A549 (cell line): Measurements from ENCODE around the gene RIPOR1. TPM values are rescaled to one million over a fixed set of nuclear protein-coding genes. Genes with fewer than 3 reads are reported as not detected.

ENCODE experiments used
- ATAC-seq, 2 experiments: fragments of 200-7000 bp in 1 of 2; fragments of >200 bp in 1 of 2; cut with Nextera tagmentation in 1 of 2; cut with Tn5 transposase in 1 of 2; 3 replicates each; pipeline versions ENCODE4 v1.8.0 to v1.9.1; 2018 to 2020; ENCODE audit warnings: mild to moderate bottlenecking in 1 of 2, moderate library complexity in 1 of 2
- CTCF ChIA-PET: fragments of 300-600 bp; sonication (Branson Sonifier 250); formaldehyde crosslinking; extraction: SDS; loops from one replicate; lab custom pipeline; 2021; ENCODE audit warnings: antibody characterized with exemption, inconsistent platforms; lab: Yijun Ruan, JAX
- POLR2A ChIA-PET: fragments of 350-600 bp; formaldehyde crosslinking; extraction: SDS; loops from one replicate; lab custom pipeline; 2021; ENCODE audit warnings: antibody characterized with exemption, inconsistent platforms; lab: Yijun Ruan, JAX
- DNase-seq, 2 experiments: peaks; one replicate each; pipeline versions ENCODE4 v3.0.0 to v3.0.0-alpha.2; 2011 to 2016; ENCODE audit warnings: low read depth in 1 of 2, low spot score in 1 of 2
- FAIRE-seq: peaks from 2 replicates; lab custom pipeline; 2011; peaks lifted over from hg19 to GRCh38; lab: Jason Lieb, UNC
- H3K27ac ChIP-seq, 2 experiments: fragments of >200 bp; sonication (Bioruptor Twin); formaldehyde crosslinking; 3 replicates each; pipeline ENCODE4 v1.5.1; 2016 to 2017
- H3K4me1 ChIP-seq: fragments of >200 bp; sonication (Bioruptor Twin); formaldehyde crosslinking; 3 replicates; pipeline ENCODE4 v1.6.1; 2016
- H3K4me2 ChIP-seq: fragments of >200 bp; sonication (Bioruptor Twin); formaldehyde crosslinking; 3 replicates; pipeline ENCODE4 v1.6.1; 2016
- H3K4me3 ChIP-seq: fragments of >200 bp; sonication (Bioruptor Twin); formaldehyde crosslinking; 3 replicates; pipeline ENCODE4 v1.5.1; 2016
- H3K9me3 ChIP-seq: fragments of >200 bp; sonication (Bioruptor Twin); formaldehyde crosslinking; 3 replicates; pipeline ENCODE4 v1.6.1; 2016
- BCL3 ChIP-seq: fragments of >200 bp; sonication (Bioruptor Twin); formaldehyde crosslinking; IDR thresholded peaks from 3 replicates; pipeline ENCODE4 v1.6.1; 2016
- CBX2 ChIP-seq: fragments of 200-600 bp; sonication (generic); IDR thresholded peaks from 2 replicates; pipeline ENCODE4 v1.6.1; 2016; ENCODE audit warnings: low read depth, mild to moderate bottlenecking, borderline replicate concordance
- CHD2 ChIP-seq: fragments of 150-350 bp; IDR thresholded peaks from 2 replicates; pipeline ENCODE4 v1.6.1; 2014; ENCODE audit warnings: low read length; ENCODE audit not compliant: partially characterized antibody
- CHD4 ChIP-seq: fragments of 200-600 bp; sonication (generic); IDR thresholded peaks from 2 replicates; pipeline ENCODE4 v1.6.1; 2016; ENCODE audit warnings: antibody characterized with exemption, mild to moderate bottlenecking, borderline replicate concordance
- E2F6 ChIP-seq: IDR thresholded peaks from 2 replicates; pipeline ENCODE4 v1.6.1; 2012; ENCODE audit warnings: low read depth, borderline replicate concordance
- EHMT2 ChIP-seq: fragments of 200-600 bp; sonication (generic); IDR thresholded peaks from 2 replicates; pipeline ENCODE4 v1.6.1; 2016; ENCODE audit warnings: antibody characterized with exemption, low read depth, mild to moderate bottlenecking, moderate library complexity
- ESRRA ChIP-seq: fragments of 150-350 bp; IDR thresholded peaks from 2 replicates; pipeline ENCODE4 v1.6.1; 2014; ENCODE audit warnings: mild to moderate bottlenecking, low read length, borderline replicate concordance
- FOSB ChIP-seq: fragments of 250-450 bp; sonication (Bioruptor Pico); IDR thresholded peaks from 2 replicates; pipeline ENCODE4 v1.5.0; 2020; ENCODE audit warnings: mild to moderate bottlenecking, moderate library complexity
- FOSL2 ChIP-seq, 2 experiments: fragments of 450-650 bp in 1 of 2; fragments of >200 bp in 1 of 2; sonication (Bioruptor Twin) in 1 of 2; formaldehyde crosslinking; IDR thresholded peaks; 2 replicates each; pipeline versions ENCODE4 v1.5.0 to v1.6.1; 2016 to 2020; ENCODE audit warnings: mild to moderate bottlenecking in 1 of 2, moderate library complexity in 1 of 2
- FOXS1 ChIP-seq: fragments of 250-450 bp; sonication (Bioruptor Pico); IDR thresholded peaks from 2 replicates; pipeline ENCODE4 v1.5.0; 2020; ENCODE audit warnings: mild to moderate bottlenecking, moderate library complexity
- HOXA7 ChIP-seq: fragments of 250-450 bp; sonication (Bioruptor Pico); IDR thresholded peaks from 2 replicates; pipeline ENCODE4 v1.5.0; 2020; ENCODE audit warnings: mild to moderate bottlenecking, moderate library complexity
- NPAS2 ChIP-seq: fragments of 250-450 bp; sonication (Bioruptor Pico); IDR thresholded peaks from 2 replicates; pipeline ENCODE4 v1.8.0; 2022; ENCODE audit warnings: mild to moderate bottlenecking, moderate library complexity, borderline replicate concordance
- NR3C1 ChIP-seq: fragments of >200 bp; sonication (Bioruptor Twin); formaldehyde crosslinking; IDR thresholded peaks from 3 replicates; pipeline ENCODE4 v1.6.1; 2017
- POLR2A ChIP-seq: IDR thresholded peaks from 2 replicates; pipeline ENCODE4 v1.6.1; 2012; ENCODE audit warnings: mild to moderate bottlenecking, low read length
- REST ChIP-seq: fragments of 200-600 bp; sonication (generic); IDR thresholded peaks from 2 replicates; pipeline ENCODE4 v1.6.1; 2016; ENCODE audit warnings: antibody characterized with exemption, mild to moderate bottlenecking, moderate library complexity
- RNF2 ChIP-seq: fragments of 200-600 bp; sonication (generic); IDR thresholded peaks from 2 replicates; pipeline ENCODE4 v1.6.1; 2016; ENCODE audit warnings: low read depth, mild to moderate bottlenecking, antibody characterized with exemption, moderate library complexity, borderline replicate concordance
- TP53 ChIP-seq: fragments of 250-450 bp; sonication (Bioruptor Pico); IDR thresholded peaks from 2 replicates; pipeline ENCODE4 v1.5.0; 2021; ENCODE audit warnings: mild to moderate bottlenecking, moderate library complexity
- ZSCAN20 ChIP-seq: fragments of 250-450 bp; sonication (Bioruptor Pico); IDR thresholded peaks from 2 replicates; pipeline ENCODE4 v1.8.0; 2022; ENCODE audit warnings: mild to moderate bottlenecking, moderate library complexity
- WGBS: methylation state at CpG from one replicate; pipeline ENCODE4 v1.1.6; 2017; ENCODE audit errors: missing lambda C conversion rate; 5-methylcytosine and 5-hydroxymethylcytosine counted together
- polyA plus RNA-seq, 4 experiments: library from polyadenylated mRNA; depleted of rRNA in 3 of 4; stranded (reverse); fragments of >200 nt; fragmentation: RNase III in 1 of 4; extraction: RNeasy Plus Mini Kit Qiagen cat#74134 plus additional on column Dnase treatment in 1 of 4; gene quantifications; 2 replicates in 3 of 4; 3 replicates in 1 of 4; pipeline ENCODE4 v1.2.3, GENCODE V29; 2011 to 2017
- TF ChIP-seq, protein P1 (sequence below): fragments of 450-650 bp; IDR thresholded peaks from 2 replicates; pipeline ENCODE4 v1.6.1; 2014; ENCODE audit warnings: antibody characterized with exemption
- TF ChIP-seq, protein P2 (sequence below): fragments of >200 bp; sonication (Bioruptor Twin); formaldehyde crosslinking; IDR thresholded peaks from 3 replicates; pipeline ENCODE4 v1.5.1; 2016
- TF ChIP-seq, protein P3 (sequence below): fragments of >200 bp; sonication (Bioruptor Twin); formaldehyde crosslinking; IDR thresholded peaks from 2 replicates; pipeline ENCODE4 v1.6.1; 2016
- TF ChIP-seq, protein P4 (sequence below): fragments of 250-450 bp; sonication (Bioruptor Pico); IDR thresholded peaks from 2 replicates; pipeline ENCODE4 v1.5.0; 2021; ENCODE audit warnings: mild to moderate bottlenecking, moderate library complexity, borderline replicate concordance

The RIPOR1 gene
- polyA plus RNA-seq, 2 of the 4 experiments (the other 2 are of a cell fraction), result 7.2 to 23.0 TPM

DNA sequence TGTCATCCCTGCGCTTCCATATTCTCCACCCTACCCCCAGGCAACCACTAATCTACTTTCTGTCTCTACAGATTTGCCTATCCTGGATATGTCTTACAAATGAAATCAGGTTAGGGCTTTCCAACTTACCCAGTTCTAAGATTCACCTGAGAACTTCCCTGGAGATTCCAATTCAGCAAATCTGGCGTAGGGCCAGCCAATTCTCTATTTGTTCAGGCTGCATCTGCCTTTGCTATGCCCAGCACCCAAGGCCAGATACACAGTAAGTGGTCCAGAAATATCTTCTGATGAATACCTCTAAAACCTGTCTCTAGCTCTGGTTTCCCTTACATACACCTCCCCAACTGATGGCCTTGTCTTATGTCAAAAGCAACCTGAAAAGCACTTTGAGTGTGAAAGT, 23.3 kb downstream of the RIPOR1 start:
- no peaks in the 10 kb centered on the region for H3K9me3 ChIP-seq
- ChIA-PET CTCF (interaction anchor here (1.2 to 3.7 kb wide), 7 partner anchors 10 to 111 kb away, joined by 3 to 22 read pairs (median 3); partner anchors contain the start of genes CARMIL2 and CTCF), POLR2A (interaction anchor here (1.0 kb wide), 1 partner anchor 10 kb away, joined by 4 read pairs; the partner anchor contains the start of gene CTCF)
- H3K27ac ChIP-seq, result no peak overlapping the region
- H3K4me2 ChIP-seq, result no peak overlapping the region
- H3K4me1 ChIP-seq, result peaks cover 13% of the 10 kb centered on the region
- WGBS, result 97% methylated on average over 2 of the region's 2 CpGs
- TF ChIP-seq, protein P1, sequence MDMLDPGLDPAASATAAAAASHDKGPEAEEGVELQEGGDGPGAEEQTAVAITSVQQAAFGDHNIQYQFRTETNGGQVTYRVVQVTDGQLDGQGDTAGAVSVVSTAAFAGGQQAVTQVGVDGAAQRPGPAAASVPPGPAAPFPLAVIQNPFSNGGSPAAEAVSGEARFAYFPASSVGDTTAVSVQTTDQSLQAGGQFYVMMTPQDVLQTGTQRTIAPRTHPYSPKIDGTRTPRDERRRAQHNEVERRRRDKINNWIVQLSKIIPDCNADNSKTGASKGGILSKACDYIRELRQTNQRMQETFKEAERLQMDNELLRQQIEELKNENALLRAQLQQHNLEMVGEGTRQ, result no peak
- no peak for TF ChIP-seq E2F6
- TF ChIP-seq FOSL2 (IDR thresholded peaks at IDR 0.05), result no peak
- no peak for TF ChIP-seq FOSL2 (CRISPR knock-in tag; IDR thresholded peaks at IDR 0.05)
- TF ChIP-seq, protein P2, sequence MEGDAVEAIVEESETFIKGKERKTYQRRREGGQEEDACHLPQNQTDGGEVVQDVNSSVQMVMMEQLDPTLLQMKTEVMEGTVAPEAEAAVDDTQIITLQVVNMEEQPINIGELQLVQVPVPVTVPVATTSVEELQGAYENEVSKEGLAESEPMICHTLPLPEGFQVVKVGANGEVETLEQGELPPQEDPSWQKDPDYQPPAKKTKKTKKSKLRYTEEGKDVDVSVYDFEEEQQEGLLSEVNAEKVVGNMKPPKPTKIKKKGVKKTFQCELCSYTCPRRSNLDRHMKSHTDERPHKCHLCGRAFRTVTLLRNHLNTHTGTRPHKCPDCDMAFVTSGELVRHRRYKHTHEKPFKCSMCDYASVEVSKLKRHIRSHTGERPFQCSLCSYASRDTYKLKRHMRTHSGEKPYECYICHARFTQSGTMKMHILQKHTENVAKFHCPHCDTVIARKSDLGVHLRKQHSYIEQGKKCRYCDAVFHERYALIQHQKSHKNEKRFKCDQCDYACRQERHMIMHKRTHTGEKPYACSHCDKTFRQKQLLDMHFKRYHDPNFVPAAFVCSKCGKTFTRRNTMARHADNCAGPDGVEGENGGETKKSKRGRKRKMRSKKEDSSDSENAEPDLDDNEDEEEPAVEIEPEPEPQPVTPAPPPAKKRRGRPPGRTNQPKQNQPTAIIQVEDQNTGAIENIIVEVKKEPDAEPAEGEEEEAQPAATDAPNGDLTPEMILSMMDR, result no peak
- TF ChIP-seq NR3C1, result no peak
- TF ChIP-seq, protein P3, sequence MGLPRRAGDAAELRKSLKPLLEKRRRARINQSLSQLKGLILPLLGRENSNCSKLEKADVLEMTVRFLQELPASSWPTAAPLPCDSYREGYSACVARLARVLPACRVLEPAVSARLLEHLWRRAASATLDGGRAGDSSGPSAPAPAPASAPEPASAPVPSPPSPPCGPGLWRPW, result no peak
- no peak for TF ChIP-seq TP53 (CRISPR knock-in tag)
- no peak for TF ChIP-seq CHD4
- TF ChIP-seq RNF2, result no peak
- TF ChIP-seq ZSCAN20, result no peak
- TF ChIP-seq FOXS1 (CRISPR knock-in tag), result no peak
- no peak for TF ChIP-seq REST
- no peak for TF ChIP-seq NPAS2 (CRISPR knock-in tag)
- no peak for TF ChIP-seq HOXA7 (CRISPR knock-in tag)
- TF ChIP-seq POLR2A, result no peak
- no peak for DNase-seq
- ATAC-seq, result no peak
- no peak for FAIRE-seq
- H3K4me3 ChIP-seq, result no peak overlapping the region

DNA sequence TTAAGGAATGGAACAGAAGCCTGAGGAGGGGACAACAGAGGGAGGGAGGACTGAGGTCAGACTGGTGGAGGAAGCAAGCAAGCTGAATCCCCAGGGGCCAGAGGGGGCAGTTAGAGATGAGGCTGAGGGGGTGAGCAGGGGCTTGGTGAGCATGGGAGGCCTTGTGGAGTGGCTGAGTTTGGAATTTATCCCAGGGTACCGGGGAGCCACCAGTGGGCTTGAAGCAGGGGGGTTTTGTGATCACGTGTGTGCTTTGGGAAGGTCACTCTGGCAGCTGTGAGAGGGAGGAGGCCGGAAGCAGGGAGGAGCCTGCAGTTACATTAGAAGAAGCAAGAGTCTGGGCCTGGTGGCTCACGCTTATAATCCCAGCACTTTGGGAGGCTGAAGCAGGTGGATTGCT, 23.8 kb downstream of the RIPOR1 start:
- peaks cover 13% of the 10 kb centered on the region for H3K4me1 ChIP-seq
- no peak overlapping the region for H3K27ac ChIP-seq
- 64% methylated on average over 4 of the region's 4 CpGs for WGBS
- DNase-seq (no peak), ATAC-seq (no peak), FAIRE-seq (no peak)
- no peaks in the 10 kb centered on the region for H3K9me3 ChIP-seq
- no peak overlapping the region for H3K4me2 ChIP-seq
- H3K4me3 ChIP-seq, result no peak overlapping the region
- CTCF ChIA-PET, result interaction anchor here (0.6 to 3.7 kb wide), 6 partner anchors 10 to 92 kb away, joined by 3 to 22 read pairs (median 4); partner anchors contain the start of gene CTCF
- TF ChIP-seq EHMT2, result no peak
- TF ChIP-seq ESRRA, result no peak
- TF ChIP-seq, protein P4, sequence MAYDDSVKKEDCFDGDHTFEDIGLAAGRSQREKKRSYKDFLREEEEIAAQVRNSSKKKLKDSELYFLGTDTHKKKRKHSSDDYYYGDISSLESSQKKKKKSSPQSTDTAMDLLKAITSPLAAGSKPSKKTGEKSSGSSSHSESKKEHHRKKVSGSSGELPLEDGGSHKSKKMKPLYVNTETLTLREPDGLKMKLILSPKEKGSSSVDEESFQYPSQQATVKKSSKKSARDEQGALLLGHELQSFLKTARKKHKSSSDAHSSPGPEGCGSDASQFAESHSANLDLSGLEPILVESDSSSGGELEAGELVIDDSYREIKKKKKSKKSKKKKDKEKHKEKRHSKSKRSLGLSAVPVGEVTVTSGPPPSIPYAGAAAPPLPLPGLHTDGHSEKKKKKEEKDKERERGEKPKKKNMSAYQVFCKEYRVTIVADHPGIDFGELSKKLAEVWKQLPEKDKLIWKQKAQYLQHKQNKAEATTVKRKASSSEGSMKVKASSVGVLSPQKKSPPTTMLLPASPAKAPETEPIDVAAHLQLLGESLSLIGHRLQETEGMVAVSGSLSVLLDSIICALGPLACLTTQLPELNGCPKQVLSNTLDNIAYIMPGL, result no peak
- no peak for TF ChIP-seq CBX2
- TF ChIP-seq FOSB (CRISPR knock-in tag), result no peak
- TF ChIP-seq BCL3, result no peak
- TF ChIP-seq CHD2, result no peak
- POLR2A ChIA-PET, result interaction anchor here (1.0 kb wide), 1 partner anchor 10 kb away, joined by 4 read pairs; the partner anchor contains the start of gene CTCF
